ENCODE measurements around the gene SSTR5. TPM values are rescaled to one million over a fixed set of nuclear protein-coding genes. Genes with fewer than 3 reads are reported as not detected.

The SSTR5 gene
- total and polyA plus RNA-seq, 11 donors: 0.22 to 20.1 (median 3.6) TPM

DNA sequence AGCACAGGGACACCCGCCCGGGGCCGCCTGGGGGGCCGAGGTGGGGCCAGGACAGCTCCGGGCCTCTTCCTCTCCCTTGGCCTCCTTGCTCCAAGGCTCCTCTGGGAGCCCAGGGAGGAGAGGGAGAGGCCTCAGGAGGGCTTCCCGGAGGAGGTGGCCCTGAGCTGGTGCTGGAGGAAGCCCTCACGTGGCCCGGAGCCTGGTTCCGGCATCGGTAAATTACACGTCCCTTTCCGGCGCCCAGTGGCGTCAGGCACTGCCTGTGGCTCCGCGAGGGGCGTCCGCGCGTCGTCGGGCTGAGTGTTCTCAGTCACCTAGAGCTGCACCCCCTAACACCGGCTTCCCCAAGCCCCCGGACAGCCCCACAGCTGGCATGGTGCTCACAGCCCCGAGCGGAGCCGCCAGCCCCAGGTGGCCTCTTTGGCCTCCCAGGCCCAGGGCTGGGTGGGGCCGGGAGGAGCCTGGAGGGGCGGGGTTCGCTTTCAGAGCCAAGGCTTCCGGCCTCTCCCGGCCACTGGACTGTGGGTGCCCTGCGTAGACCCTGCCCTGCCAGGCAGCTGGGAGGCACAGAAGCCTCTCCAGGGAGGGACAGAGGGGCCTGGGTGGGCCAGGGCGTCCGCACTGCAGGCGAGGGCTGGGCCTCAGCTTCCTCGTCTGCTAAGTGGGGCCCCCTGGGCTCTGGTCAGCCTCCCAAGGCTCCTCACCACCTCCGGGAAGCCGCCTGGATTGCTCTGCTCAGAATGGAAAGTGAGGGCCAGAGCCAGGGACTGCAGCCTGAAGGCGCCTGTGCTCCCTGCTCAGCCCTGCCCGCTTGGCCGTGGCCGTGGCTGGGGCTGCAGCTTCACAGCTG, 27.9 kb upstream of the SSTR5 start:
- ATAC-seq: peak in 1 of 4 donors; percentile 6

GRCh38 chr16:1045310-1045992, 27.1 kb upstream of the SSTR5 start:
- Histone ChIP-seq H3K9me3 (peaks cover 0 to 9% (median 3%) of the 10 kb centered on the region in 12 donors), H3K4me1 (peaks cover 0 to 37% (median 2%) of the 10 kb centered on the region in 12 donors), H3K27ac (no peak overlapping the region), H3K4me3 (no peak overlapping the region), H3K36me3 (no peaks in the 10 kb centered on the region), H3K27me3 (peaks cover 11 to 64% (median 27%) of the 10 kb centered on the region in 9 donors)
- TF ChIP-seq POLR2A (IDR thresholded peaks at IDR 0.05) (no peak), CTCF (IDR thresholded peaks at IDR 0.05) (no peak)
- ATAC-seq: peak in 2 of 4 donors; percentile 9 to 14
- DNase-seq: no peak
- intact Hi-C loops (cut with DNase I): no loop called here
- 49 to 57% (median 52%) methylated on average over 11 to 38 of the region's 38 CpGs for WGBS, 4 donors

More for the DNA sequence above, 27.9 kb upstream of the SSTR5 start:
- no peak for TF ChIP-seq CTCF (IDR thresholded peaks at IDR 0.05)
- Histone ChIP-seq H3K4me3 (no peak overlapping the region), H3K27me3 (peaks cover 11 to 64% (median 26%) of the 10 kb centered on the region in 9 donors), H3K9me3 (peaks cover 0 to 9% (median 3%) of the 10 kb centered on the region in 12 donors), H3K4me1 (peaks cover 0 to 37% (median 2%) of the 10 kb centered on the region in 12 donors), H3K27ac (no peak overlapping the region), H3K36me3 (no peaks in the 10 kb centered on the region)
- 47 to 59% (median 55%) methylated on average over 15 to 43 of the region's 43 CpGs for WGBS, 4 donors
- no peak for DNase-seq
- intact Hi-C loops (cut with DNase I): no loop called here

DNA sequence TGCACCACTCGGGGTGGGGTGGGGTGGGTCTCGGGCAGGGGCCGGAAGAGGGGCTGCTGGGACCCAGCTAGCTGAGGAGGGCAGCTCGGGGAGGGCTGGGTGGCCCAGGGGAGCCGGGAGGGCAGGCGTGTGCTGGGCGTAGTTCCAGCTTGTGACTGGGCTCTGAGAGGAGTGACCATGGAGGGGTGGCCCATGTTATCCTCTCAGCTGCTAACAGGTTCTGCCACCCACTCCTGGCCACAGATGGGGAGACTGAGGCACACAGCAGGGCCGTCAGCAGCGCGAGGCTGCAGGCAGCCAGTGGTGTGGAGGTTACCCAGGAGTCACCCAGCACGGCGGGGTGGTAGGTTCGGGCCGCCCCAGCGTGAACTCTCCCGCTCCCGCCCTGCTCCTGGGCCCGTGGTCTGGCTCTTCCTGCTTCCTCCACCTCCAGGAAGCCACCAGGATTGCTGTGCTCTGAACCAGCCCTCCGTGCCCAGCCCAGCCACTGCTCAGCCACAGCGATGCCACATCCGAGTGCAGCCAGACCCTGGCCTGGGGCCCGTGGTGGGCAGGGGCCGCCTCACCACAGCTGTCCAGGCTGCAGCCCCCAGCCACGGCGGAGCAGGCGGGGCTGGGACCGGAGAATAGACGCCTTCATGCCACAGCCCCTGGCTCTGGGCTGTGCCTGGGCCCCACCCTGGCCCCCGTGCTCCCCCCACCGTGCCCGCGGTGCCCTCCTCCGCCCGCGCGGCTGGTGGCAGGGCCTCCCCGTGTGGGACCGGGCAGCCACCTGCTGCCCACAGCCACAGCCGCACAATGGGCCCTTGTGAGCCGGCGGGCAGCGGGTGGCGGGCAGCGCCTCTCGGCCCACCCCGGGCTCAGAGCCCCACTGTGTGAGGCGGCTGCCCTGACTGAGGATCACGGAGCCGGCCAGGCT, 26.3 kb upstream of the SSTR5 start:
- TF ChIP-seq CTCF (IDR thresholded peaks at IDR 0.05) (no peak), POLR2A (IDR thresholded peaks at IDR 0.05) (no peak)
- Histone ChIP-seq H3K9me3 (peaks cover 0 to 9% (median 3%) of the 10 kb centered on the region in 12 donors), H3K27me3 (peaks cover 11 to 64% (median 28%) of the 10 kb centered on the region in 9 donors), H3K36me3 (no peaks in the 10 kb centered on the region), H3K4me1 (peaks cover 0 to 37% (median 2%) of the 10 kb centered on the region in 12 donors), H3K4me3 (no peak overlapping the region), H3K27ac (no peak overlapping the region)
- DNase-seq (no peak), ATAC-seq (no peak)
- intact Hi-C loops (cut with DNase I): no loop called here
- WGBS, 4 donors: 74 to 81% (median 76%) methylated on average over 22 to 49 of the region's 49 CpGs

Measured in heart left ventricle (tissue), 16 donors.